Ascending aorta (tissue), 2 donors: ENCODE results near the gene GAB4. TPM values are rescaled to one million over a fixed set of nuclear protein-coding genes. Genes with fewer than 3 reads are reported as not detected.

Experiments used
- DNase-seq, 2 donors: peaks; one replicate each; pipeline ENCODE4 v3.0.0-alpha.2; 2019; ENCODE audit warnings: low spot score in 2 of 2
- H3K27ac ChIP-seq, 2 donors: fragments of 200-600 bp; sonication (generic); one replicate each; pipeline ENCODE4 v1.5.1; 2016 to 2017; ENCODE audit warnings: mild to moderate bottlenecking in 1 of 2
- H3K27me3 ChIP-seq: fragments of 200-600 bp; sonication (generic); one replicate; pipeline ENCODE4 v1.5.1; 2017
- H3K36me3 ChIP-seq, 2 donors: fragments of 200-600 bp; sonication (generic); one replicate each; pipeline ENCODE4 v1.5.1; 2016
- H3K4me1 ChIP-seq, 2 donors: fragments of 200-600 bp; sonication (generic); one replicate each; pipeline ENCODE4 v1.5.1; 2016 to 2017; ENCODE audit warnings: mild to moderate bottlenecking in 1 of 2
- H3K4me3 ChIP-seq, 2 donors: fragments of 200-600 bp; sonication (generic); one replicate each; pipeline ENCODE4 v1.5.1; 2016 to 2017; ENCODE audit warnings: mild to moderate bottlenecking in 1 of 2
- H3K9me3 ChIP-seq, 2 donors: fragments of 200-600 bp; sonication (generic); one replicate each; pipeline ENCODE4 v1.5.1; 2016
- CTCF ChIP-seq, 3 experiments: fragments of 200-600 bp in 2 of 3; fragments of 450-650 bp in 1 of 3; sonication (generic) in 2 of 3; IDR thresholded peaks; one replicate each; pipeline ENCODE4 v1.5.1; 2016 to 2019; ENCODE audit warnings: antibody characterized with exemption in 3 of 3, mild to moderate bottlenecking in 1 of 3, moderate library complexity in 1 of 3
- intact Hi-C: fragments of 100-400 bp; cut with DNase I; formaldehyde crosslinking; loops from one replicate; pipeline ENCODE4 v1.15.1; 2023
- total RNA-seq: library from RNA; depleted of rRNA; stranded (reverse); fragments of >200 nt; gene quantifications from one replicate; pipeline ENCODE4 v1.1.0, GENCODE V29; 2016

Gene GAB4
- total RNA-seq, 1 donor from 2014 or later = not detected

GRCh38 chr22:16961477-16962186 is 46.4 kb downstream of the GAB4 start:
- intact Hi-C loops = no loop called here
- no peaks in the 10 kb centered on the region for H3K27me3 ChIP-seq
- H3K4me1 ChIP-seq = no peaks in the 10 kb centered on the region
- H3K36me3 ChIP-seq = no peaks in the 10 kb centered on the region
- no peaks in the 10 kb centered on the region for H3K9me3 ChIP-seq
- H3K4me3 ChIP-seq = no peak overlapping the region
- no peak for DNase-seq
- no peak overlapping the region for H3K27ac ChIP-seq
- TF ChIP-seq CTCF (IDR thresholded peaks at IDR 0.05) = no peak

GRCh38 chr22:16960884-16961249 is 47.2 kb downstream of the GAB4 start:
- no peak for DNase-seq
- TF ChIP-seq CTCF (IDR thresholded peaks at IDR 0.05) = no peak
- intact Hi-C loops = no loop called here
- no peaks in the 10 kb centered on the region for H3K36me3 ChIP-seq
- H3K4me1 ChIP-seq = no peaks in the 10 kb centered on the region
- no peak overlapping the region for H3K4me3 ChIP-seq
- H3K9me3 ChIP-seq = no peaks in the 10 kb centered on the region
- H3K27me3 ChIP-seq = no peaks in the 10 kb centered on the region
- no peak overlapping the region for H3K27ac ChIP-seq

GRCh38 chr22:16960220-16960883 is 47.7 kb downstream of the GAB4 start:
- intact Hi-C loops = no loop called here
- Histone ChIP-seq H3K27ac (no peak overlapping the region), H3K4me3 (no peak overlapping the region), H3K4me1 (no peaks in the 10 kb centered on the region), H3K27me3 (no peaks in the 10 kb centered on the region), H3K36me3 (no peaks in the 10 kb centered on the region), H3K9me3 (no peaks in the 10 kb centered on the region)
- no peak for TF ChIP-seq CTCF (IDR thresholded peaks at IDR 0.05)
- no peak for DNase-seq

GRCh38 chr22:16959345-16959930 is 48.6 kb downstream of the GAB4 start:
- intact Hi-C loops = no loop called here
- no peak overlapping the region for H3K4me3 ChIP-seq
- H3K27me3 ChIP-seq = no peaks in the 10 kb centered on the region
- H3K4me1 ChIP-seq = no peaks in the 10 kb centered on the region
- H3K27ac ChIP-seq = no peak overlapping the region
- no peaks in the 10 kb centered on the region for H3K9me3 ChIP-seq
- no peak for TF ChIP-seq CTCF (IDR thresholded peaks at IDR 0.05)
- H3K36me3 ChIP-seq = no peaks in the 10 kb centered on the region
- DNase-seq = no peak

- no peaks in the 10 kb centered on the region for H3K27me3 ChIP-seq
- no peaks in the 10 kb centered on the region for H3K9me3 ChIP-seq
- TF ChIP-seq CTCF (IDR thresholded peaks at IDR 0.05) = no peak
- H3K4me3 ChIP-seq = no peak overlapping the region
- DNase-seq = no peak
- no peak overlapping the region for H3K27ac ChIP-seq
- intact Hi-C loops = no loop called here
- no peaks in the 10 kb centered on the region for H3K36me3 ChIP-seq
- H3K4me1 ChIP-seq = no peaks in the 10 kb centered on the region
Observed at GRCh38 chr22:16958475-16958874, 49.5 kb downstream of the GAB4 start.
